Epidermal melanocyte (primary cell): ENCODE results near the gene NF1.
"Not testable (repeated sequence)": the region's sequence is repeated elsewhere in the genome, so short reads cannot be mapped to it uniquely, and the experiment has no call there.

Experiments used
- DNase-seq: peaks from one replicate; pipeline ENCODE4 v3.0.0; 2011; ENCODE audit warnings: low spot score; ENCODE audit not compliant: insufficient read length

The NF1 gene

GRCh38 chr17:31382668-31383275 is 288.0 kb downstream of the NF1 start:
- not testable (repeated sequence) for DNase-seq

- not testable (repeated sequence) for DNase-seq
Observed at GRCh38 chr17:31383488-31383887, 288.7 kb downstream of the NF1 start.

- DNase-seq: no peak
Observed at GRCh38 chr17:31385428-31386285, 290.9 kb downstream of the NF1 start.

GRCh38 chr17:31386542-31387075 is 291.8 kb downstream of the NF1 start:
- no peak for DNase-seq

- no peak for DNase-seq
Observed at GRCh38 chr17:31387438-31387837, 292.7 kb downstream of the NF1 start.

GRCh38 chr17:31388351-31388750 is 293.6 kb downstream of the NF1 start:
- no peak for DNase-seq

GRCh38 chr17:31388770-31389656 is 294.2 kb downstream of the NF1 start:
- peak; percentile 57 for DNase-seq

GRCh38 chr17:31389657-31390381 is 295.0 kb downstream of the NF1 start:
- DNase-seq: no peak

GRCh38 chr17:31390426-31390747 is 295.6 kb downstream of the NF1 start:
- no peak for DNase-seq

GRCh38 chr17:31390748-31391495 is 296.1 kb downstream of the NF1 start:
- DNase-seq: no peak

GRCh38 chr17:31391496-31391949 is 296.7 kb downstream of the NF1 start, which contains the start of gene RAB11FIP4:
TSS of gene RAB11FIP4 (plus strand) at chr17:31391675. CDS start at chr17:31391853, 178 bp downstream.
- DNase-seq: no peak

GRCh38 chr17:31392002-31392855 is 297.5 kb downstream of the NF1 start:
- no peak for DNase-seq

- DNase-seq: no peak
Observed at GRCh38 chr17:31392856-31393748, 298.3 kb downstream of the NF1 start.

- DNase-seq: no peak
Observed at GRCh38 chr17:31393749-31394146, 299.0 kb downstream of the NF1 start.

GRCh38 chr17:31394544-31394943 is 299.8 kb downstream of the NF1 start:
- peak; percentile 79 for DNase-seq

GRCh38 chr17:31397256-31397939 is 302.6 kb downstream of the NF1 start:
- DNase-seq: no peak
